NCI-H446 (cell line): ENCODE data around the gene SNCAIP.

Source experiments
- DNase-seq, 2 experiments: peaks; one replicate each; lab custom pipeline; 2025; lab: John Stamatoyannopoulos, UW

The SNCAIP gene

GRCh38 chr5:122426301-122426700, 114.3 kb downstream of the SNCAIP start:
- DNase-seq = no peak

DNA sequence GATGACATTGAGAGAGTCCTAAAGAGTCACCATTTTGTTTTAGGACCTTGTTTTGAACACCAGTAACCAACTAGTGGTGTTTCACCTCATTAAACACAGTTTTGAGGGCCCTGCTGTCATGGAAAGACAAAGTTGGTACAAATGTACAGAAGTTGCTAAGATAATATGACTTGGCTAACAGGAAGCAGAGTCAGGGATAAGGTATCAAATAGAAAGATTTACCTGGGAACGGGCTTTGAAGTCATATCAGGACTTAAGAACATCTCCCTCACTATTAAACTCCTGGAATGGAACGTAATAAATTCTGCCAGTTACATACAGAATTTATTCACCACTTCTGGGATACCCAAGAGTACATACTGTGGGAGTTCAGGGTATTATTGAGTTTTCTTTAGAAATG, 115.6 kb downstream of the SNCAIP start:
- no peak for DNase-seq

DNA sequence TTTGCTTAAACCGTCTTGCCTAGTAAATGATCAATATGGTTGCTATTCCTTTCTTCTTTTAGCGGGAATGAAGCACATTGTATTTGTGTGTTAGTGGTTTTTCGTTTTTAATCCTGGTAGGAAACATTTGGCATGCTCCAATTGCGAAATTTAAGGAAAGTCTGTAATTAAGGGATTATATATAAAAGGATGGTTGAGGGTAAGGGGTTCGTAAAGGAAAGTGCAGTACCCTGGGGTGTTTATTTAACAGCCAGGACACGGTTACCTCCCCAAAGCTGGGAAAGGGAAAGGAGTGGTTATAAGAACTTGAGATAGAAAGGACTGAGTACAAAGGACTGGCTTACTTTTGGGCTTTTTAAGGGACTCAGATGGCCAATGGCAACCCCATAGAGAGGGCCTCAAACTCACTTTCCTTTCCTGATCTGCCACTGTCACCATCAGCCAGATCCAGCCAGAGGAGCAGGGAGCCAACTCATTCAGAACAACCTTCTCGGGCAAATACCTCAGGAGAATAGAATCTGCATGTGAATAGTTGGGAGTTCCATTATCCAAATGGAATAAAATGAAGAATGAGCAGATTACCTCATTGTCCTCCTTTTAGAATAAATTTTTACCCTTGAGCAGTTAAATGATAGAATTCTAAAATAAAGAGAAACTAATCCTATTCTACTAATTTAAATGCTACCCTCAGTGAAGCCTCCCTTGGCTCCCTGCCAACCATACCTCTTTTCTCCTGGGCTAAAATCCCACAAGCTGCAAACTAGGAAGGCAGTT, 117.7 kb downstream of the SNCAIP start:
- DNase-seq = peak; percentile 68 to 72

GRCh38 chr5:122430319-122430586, 118.2 kb downstream of the SNCAIP start:
- DNase-seq = no peak

DNA sequence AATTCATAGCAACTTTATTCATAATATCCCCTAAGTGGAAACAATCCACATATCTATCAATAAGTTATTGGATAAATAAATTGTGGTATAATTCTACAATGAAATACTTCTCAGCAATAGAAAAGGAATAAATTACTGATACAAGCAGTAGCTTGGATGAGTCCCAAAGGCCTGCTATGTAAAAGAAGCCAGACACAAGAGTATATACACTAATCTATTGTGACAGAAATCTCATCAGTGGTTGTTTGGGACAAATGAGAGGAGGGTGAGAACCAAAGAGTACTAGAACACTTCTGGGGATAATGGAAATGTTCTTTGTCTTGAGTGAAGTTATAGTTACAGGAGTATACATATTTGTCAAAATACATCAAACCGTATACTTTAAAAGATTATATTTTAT, 119.3 kb downstream of the SNCAIP start:
- peak in 1 of 2 experiments; percentile 16 for DNase-seq

- peak in 1 of 2 experiments; percentile 25 for DNase-seq
Measured at GRCh38 chr5:122434205-122434970, 122.4 kb downstream of the SNCAIP start.

DNA sequence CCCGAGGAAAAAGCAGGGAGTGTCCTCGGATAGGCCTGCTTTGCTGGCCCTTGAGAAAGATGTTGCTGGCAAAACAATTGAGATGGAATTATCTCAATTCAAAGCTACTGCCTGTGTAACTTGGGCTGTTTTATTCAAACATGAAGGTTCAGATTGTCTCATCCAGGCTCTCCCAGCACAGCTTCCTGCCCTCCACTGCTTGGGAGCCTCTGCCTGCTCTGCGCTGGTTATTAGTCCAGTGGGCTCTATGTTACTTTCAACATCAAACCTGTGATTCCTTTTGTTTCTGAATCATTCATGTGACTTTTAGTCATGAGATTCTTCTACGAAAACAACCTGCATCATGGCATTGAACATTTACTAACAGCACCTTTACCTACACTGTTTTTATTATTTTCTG, 123.2 kb downstream of the SNCAIP start:
- no peak for DNase-seq

- no peak for DNase-seq
Measured at GRCh38 chr5:122435761-122436160, 123.7 kb downstream of the SNCAIP start.

- no peak for DNase-seq
Measured at GRCh38 chr5:122436615-122437014, 124.6 kb downstream of the SNCAIP start.

- DNase-seq = no peak
Measured at GRCh38 chr5:122439645-122440044, 127.6 kb downstream of the SNCAIP start.

DNA sequence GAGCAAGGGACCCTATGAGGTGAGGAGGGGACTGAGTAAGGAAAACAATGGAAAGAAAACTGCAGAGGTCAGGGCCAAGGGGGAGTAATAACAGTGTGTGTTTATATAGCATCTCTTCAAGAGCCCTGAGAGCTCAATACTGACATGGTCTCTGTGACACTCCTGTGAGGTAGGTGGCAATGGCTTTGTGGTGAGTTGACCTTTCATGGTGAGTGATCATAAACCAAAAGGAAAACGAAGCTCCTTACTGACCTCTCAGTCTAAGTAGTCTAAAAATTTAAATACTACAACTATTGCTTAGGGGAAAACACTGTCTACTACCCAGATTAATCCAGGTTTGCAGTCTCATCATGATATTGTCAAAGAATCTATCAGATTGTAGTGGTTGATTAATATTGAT, 130.9 kb downstream of the SNCAIP start:
- DNase-seq = no peak

DNA sequence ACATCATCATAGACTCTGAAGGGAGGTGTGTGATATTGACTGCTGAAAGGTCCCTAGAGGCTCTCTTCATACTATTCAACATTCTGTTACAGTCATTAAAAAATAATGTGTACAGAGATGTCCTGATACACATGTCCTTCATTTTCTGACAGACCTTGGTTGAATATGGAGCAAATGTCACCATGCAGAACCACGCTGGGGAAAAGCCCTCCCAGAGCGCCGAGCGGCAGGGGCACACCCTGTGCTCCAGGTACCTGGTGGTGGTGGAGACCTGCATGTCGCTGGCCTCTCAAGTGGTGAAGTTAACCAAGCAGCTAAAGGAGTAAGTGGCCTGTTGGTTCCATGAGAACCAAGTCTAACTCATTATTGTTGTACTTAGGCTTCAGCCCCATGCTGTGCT, 132.4 kb downstream of the SNCAIP start:
- DNase-seq = no peak

GRCh38 chr5:122445070-122445469, 133.0 kb downstream of the SNCAIP start:
- DNase-seq = no peak

GRCh38 chr5:122447072-122447471, 135.0 kb downstream of the SNCAIP start:
- peak in 1 of 2 experiments; percentile 32 for DNase-seq

DNA sequence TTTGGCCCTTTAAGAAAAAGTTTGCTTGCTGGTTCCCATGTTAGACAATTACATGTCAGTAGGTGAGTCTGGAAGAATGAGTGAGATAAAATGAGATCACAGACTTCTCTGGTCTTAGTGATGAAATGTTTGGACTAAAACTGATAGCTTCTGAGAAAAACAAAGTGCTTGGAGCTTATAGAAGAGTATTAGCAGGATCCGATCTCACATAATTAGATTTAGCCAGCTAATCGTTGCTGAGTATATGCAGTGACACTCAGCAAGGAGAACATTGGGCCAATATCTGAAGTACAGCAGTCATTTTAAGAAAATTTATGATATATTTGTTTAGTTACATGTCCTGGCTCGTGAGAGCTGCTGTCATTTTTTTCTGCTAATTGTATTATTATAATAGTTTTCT, 135.8 kb downstream of the SNCAIP start:
- DNase-seq = no peak

- no peak for DNase-seq
Measured at GRCh38 chr5:122454541-122454940, 142.5 kb downstream of the SNCAIP start.

GRCh38 chr5:122455939-122456338, 143.9 kb downstream of the SNCAIP start:
- no peak for DNase-seq

- no peak for DNase-seq
Measured at GRCh38 chr5:122457178-122457826, 145.3 kb downstream of the SNCAIP start.

- peak in 1 of 2 experiments; percentile 27 for DNase-seq
Measured at GRCh38 chr5:122458278-122458872, 146.3 kb downstream of the SNCAIP start.

GRCh38 chr5:122462486-122462885, 150.4 kb downstream of the SNCAIP start:
- DNase-seq = no peak

DNA sequence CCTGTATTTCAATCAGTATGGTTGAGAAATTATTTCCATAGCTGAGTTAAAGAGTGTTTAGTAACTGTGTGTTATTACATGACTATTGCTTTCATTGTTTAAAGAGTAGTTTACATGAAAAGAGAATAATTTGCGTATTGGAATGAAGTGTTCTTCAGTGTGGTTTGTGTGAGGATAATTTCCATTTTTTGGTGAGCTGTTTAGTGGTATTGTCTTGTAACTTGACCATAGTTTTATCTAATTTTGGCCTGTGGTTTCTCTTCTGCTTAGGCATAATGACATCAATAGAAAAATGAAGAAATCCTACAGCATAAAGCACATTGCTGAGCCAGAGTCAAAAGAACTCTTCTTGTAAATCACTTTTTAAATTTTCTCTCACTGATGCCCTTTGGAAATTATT, 151.2 kb downstream of the SNCAIP start:
- no peak for DNase-seq

DNA sequence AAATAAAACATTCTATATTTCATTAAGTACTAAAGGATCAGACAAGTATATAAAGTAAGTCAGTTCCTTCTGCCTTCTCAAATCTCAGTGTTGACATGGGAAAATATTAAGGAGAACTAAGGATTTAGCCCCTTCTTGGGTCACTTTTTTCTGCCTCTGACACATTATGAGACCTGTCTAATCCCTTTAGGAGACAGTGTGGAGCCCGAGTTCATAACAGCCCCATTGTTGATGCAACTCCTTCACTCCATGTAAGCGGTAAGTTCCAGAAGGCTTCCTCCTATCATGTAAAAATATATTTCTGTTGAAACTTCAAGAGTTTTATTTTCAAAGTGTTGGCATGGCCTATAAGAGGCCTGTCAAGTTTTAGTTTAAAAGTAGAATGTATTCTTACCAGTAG, 152.2 kb downstream of the SNCAIP start:
- DNase-seq = no peak
